ENCODE measurements around the gene RDX. TPM values are rescaled to one million over a fixed set of nuclear protein-coding genes. Genes with fewer than 3 reads are reported as not detected.

The RDX gene
- total RNA-seq, 4 donors from 2014 or later, result 8.3 to 113 (median 13.7) TPM

DNA sequence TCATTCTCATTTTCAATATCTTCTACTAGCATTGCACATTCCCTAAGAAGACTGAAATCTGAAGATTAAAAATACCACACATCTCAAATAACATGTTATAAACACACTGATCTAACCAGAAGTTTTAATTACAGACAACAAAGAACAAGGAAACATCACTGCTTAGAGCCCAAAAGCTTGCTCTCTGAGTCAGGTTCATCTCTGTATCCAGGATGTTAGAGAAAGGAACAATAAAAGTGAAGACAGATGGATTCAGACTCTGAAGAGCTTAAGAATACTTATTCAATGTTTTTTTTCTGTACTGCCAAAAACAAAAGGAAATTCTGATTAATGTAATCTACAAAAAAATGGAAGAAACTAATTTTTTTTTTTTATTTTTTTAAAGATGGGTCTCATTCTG, 16.5 kb downstream of the RDX start:
- no peak overlapping the region for H3K4me3 ChIP-seq
- TF ChIP-seq, protein P1, sequence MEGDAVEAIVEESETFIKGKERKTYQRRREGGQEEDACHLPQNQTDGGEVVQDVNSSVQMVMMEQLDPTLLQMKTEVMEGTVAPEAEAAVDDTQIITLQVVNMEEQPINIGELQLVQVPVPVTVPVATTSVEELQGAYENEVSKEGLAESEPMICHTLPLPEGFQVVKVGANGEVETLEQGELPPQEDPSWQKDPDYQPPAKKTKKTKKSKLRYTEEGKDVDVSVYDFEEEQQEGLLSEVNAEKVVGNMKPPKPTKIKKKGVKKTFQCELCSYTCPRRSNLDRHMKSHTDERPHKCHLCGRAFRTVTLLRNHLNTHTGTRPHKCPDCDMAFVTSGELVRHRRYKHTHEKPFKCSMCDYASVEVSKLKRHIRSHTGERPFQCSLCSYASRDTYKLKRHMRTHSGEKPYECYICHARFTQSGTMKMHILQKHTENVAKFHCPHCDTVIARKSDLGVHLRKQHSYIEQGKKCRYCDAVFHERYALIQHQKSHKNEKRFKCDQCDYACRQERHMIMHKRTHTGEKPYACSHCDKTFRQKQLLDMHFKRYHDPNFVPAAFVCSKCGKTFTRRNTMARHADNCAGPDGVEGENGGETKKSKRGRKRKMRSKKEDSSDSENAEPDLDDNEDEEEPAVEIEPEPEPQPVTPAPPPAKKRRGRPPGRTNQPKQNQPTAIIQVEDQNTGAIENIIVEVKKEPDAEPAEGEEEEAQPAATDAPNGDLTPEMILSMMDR (IDR thresholded peaks at IDR 0.05), result no peak
- no peak for TF ChIP-seq POLR2A (IDR thresholded peaks at IDR 0.05)
- no peaks in the 10 kb centered on the region for H3K4me1 ChIP-seq
- H3K27ac ChIP-seq, result no peak overlapping the region
- no peaks in the 10 kb centered on the region for H3K9me3 ChIP-seq
- no peak for DNase-seq
- no peaks in the 10 kb centered on the region for H3K36me3 ChIP-seq
- no peaks in the 10 kb centered on the region for H3K27me3 ChIP-seq

DNA sequence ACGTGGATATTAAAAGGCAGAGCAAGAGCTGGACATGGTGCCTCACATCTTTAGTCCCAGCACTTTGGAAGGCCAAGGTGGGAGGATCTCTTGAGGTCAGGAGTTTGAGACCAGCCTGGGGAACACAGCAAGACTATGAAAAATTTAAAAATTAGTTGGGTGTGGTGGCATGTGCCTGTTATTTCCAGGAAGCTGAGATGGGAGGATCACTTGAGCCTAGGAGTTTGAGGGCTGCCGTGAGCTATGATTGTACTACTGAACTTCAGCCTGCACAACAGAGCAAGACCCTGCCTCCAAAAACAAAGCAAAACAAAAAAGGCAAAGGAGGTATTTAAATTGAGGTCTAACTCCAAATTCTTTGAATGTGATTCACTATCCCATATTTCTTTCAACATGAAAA, 23.5 kb downstream of the RDX start:
- Histone ChIP-seq H3K36me3 (peaks cover 0 to 5% (median 0%) of the 10 kb centered on the region in 3 donors), H3K27ac (no peak overlapping the region), H3K27me3 (no peaks in the 10 kb centered on the region), H3K4me1 (no peaks in the 10 kb centered on the region), H3K4me3 (no peak overlapping the region), H3K9me3 (no peaks in the 10 kb centered on the region)
- DNase-seq, result no peak
- TF ChIP-seq, protein P1 (IDR thresholded peaks at IDR 0.05), result no peak
- TF ChIP-seq POLR2A (IDR thresholded peaks at IDR 0.05), result no peak

DNA sequence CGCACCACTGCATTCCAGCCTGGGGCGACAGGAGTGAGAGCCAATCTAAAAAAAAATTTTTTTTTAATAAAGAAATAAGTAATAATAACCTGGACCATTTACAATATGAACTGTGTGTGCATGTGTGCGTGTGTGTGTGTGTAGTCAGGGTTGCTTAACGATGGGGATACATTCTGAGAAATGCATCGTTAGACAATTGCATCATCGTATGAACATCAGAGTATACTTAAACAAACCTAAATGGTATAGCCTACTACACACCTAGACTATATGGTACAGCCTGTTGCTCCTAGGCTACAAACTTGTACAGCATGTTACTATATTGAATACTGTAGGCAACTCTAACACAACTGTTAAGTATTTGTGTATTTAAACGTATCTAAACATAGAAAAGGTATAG, 26.4 kb downstream of the RDX start:
- DNase-seq, result no peak
- no peaks in the 10 kb centered on the region for H3K27me3 ChIP-seq
- H3K4me3 ChIP-seq, result no peak overlapping the region
- no peaks in the 10 kb centered on the region for H3K4me1 ChIP-seq
- TF ChIP-seq, protein P1 (IDR thresholded peaks at IDR 0.05), result no peak
- TF ChIP-seq POLR2A (IDR thresholded peaks at IDR 0.05), result no peak
- H3K36me3 ChIP-seq, result peaks cover 0 to 5% (median 0%) of the 10 kb centered on the region in 3 donors
- H3K9me3 ChIP-seq, result no peaks in the 10 kb centered on the region
- H3K27ac ChIP-seq, result no peak overlapping the region

DNA sequence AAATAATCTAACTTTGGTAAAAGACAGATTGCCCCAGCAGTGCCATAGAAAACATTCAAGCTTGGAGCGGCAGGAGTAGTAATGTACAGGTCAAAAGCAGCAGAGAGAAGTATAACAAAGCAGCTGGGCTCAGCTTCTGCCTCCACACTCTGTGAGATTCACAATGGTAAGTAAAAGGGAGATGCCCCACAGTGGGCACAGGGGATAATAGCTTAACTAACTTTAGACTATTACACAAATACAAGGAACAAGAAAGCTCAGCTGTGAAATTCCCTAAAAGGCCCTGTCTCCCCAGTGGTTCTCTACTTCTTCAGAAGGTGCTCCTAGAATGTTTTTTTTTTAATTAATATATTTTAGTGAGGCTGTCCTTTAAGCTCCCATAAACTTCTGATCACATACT, 28.0 kb downstream of the RDX start:
- H3K36me3 ChIP-seq, result peaks cover 0 to 5% (median 0%) of the 10 kb centered on the region in 3 donors

DNA sequence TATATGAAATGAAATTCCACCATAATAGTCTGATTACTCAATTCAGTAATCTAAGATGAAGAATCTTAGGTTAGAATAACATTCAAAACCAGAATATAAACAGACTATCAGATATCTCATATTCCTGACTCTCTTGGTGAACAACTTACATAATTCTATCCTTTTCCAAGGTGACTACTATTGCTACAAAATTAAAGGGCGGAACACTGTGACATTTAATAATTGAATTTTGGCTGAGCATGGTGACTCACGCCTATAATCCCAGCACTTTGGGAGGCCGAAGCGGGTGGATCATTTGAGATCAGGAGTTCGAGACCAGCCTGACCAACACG, 34.4 kb downstream of the RDX start:
- no peaks in the 10 kb centered on the region for H3K4me1 ChIP-seq
- H3K9me3 ChIP-seq, result no peaks in the 10 kb centered on the region
- H3K27ac ChIP-seq, result no peak overlapping the region
- no peak overlapping the region for H3K4me3 ChIP-seq
- peaks cover 0 to 13% (median 0%) of the 10 kb centered on the region in 3 donors for H3K36me3 ChIP-seq
- H3K27me3 ChIP-seq, result no peaks in the 10 kb centered on the region
- TF ChIP-seq POLR2A (IDR thresholded peaks at IDR 0.05), result no peak
- TF ChIP-seq, protein P1 (IDR thresholded peaks at IDR 0.05), result no peak
- DNase-seq, result no peak

More for the DNA sequence above, 28.0 kb downstream of the RDX start:
- DNase-seq, result no peak
- Histone ChIP-seq H3K27ac (no peak overlapping the region), H3K27me3 (no peaks in the 10 kb centered on the region), H3K9me3 (no peaks in the 10 kb centered on the region), H3K4me1 (no peaks in the 10 kb centered on the region), H3K4me3 (no peak overlapping the region)
- TF ChIP-seq, protein P1 (IDR thresholded peaks at IDR 0.05), result no peak
- no peak for TF ChIP-seq POLR2A (IDR thresholded peaks at IDR 0.05)
